SK-N-SH (cell line): Measurements from ENCODE around the gene PRTFDC1. TPM values are rescaled to one million over a fixed set of nuclear protein-coding genes. Genes with fewer than 3 reads are reported as not detected.

Source experiments
- CTCF ChIA-PET: fragments of 300-600, 350-600 bp; formaldehyde crosslinking; extraction: SDS; loops from one replicate; lab custom pipeline; 2021; lab: Yijun Ruan, JAX
- POLR2A ChIA-PET: fragments of 350-600 bp; sonication (Branson Sonifier 250); formaldehyde crosslinking; extraction: SDS; loops from one replicate; lab custom pipeline; 2020; ENCODE audit warnings: antibody characterized with exemption, inconsistent platforms; lab: Yijun Ruan, JAX
- DNase-seq: peaks from one replicate; pipeline ENCODE4 v3.0.0; 2012
- H2AFZ ChIP-seq: fragments of 200-600 bp; sonication (generic); 2 replicates; pipeline ENCODE4 v1.8.1; 2016; ENCODE audit warnings: antibody characterized with exemption, mild to moderate bottlenecking, low read depth
- H3F3A ChIP-seq: fragments of 200-600 bp; sonication (generic); replicated peaks from 2 replicates; pipeline ENCODE3; 2016; ENCODE audit warnings: antibody characterized with exemption, mild to moderate bottlenecking; ENCODE audit not compliant: insufficient read depth
- H3K27ac ChIP-seq, 2 experiments: fragments of 200-500 bp in 1 of 2; fragments of 200-600 bp in 1 of 2; sonication (Bioruptor generic) in 1 of 2; sonication (generic), shearing (Covaris generic) in 1 of 2; 2 replicates each; pipeline versions ENCODE4 v1.5.1 to v1.6.1; 2014 to 2016; ENCODE audit warnings: low read depth in 2 of 2, inconsistent platforms in 1 of 2, low read length in 1 of 2, mild to moderate bottlenecking in 1 of 2, mixed read lengths in 1 of 2
- H3K27me3 ChIP-seq: fragments of 200-600 bp; sonication (generic), shearing (Covaris generic); 2 replicates; pipeline ENCODE4 v1.6.1; 2016; ENCODE audit warnings: mixed run types; ENCODE audit not compliant: insufficient read depth
- H3K36me3 ChIP-seq, 2 experiments: fragments of 200-500 bp in 1 of 2; fragments of 200-600 bp in 1 of 2; sonication (Bioruptor generic) in 1 of 2; sonication (generic) in 1 of 2; replicated peaks in 1 of 2; 2 replicates each; pipeline versions ENCODE3 to v1.5.1; 2014 to 2016; ENCODE audit warnings: low read length in 1 of 2, mild to moderate bottlenecking in 1 of 2; ENCODE audit not compliant: insufficient read depth in 2 of 2, control insufficient read depth in 1 of 2
- H3K4me1 ChIP-seq, 2 experiments: fragments of 200-500 bp in 1 of 2; fragments of 200-600 bp in 1 of 2; sonication (Bioruptor generic) in 1 of 2; sonication (generic), shearing (Covaris generic) in 1 of 2; 2 replicates each; pipeline versions ENCODE4 v1.5.1 to v1.6.1; 2014 to 2016; ENCODE audit warnings: low read depth in 1 of 2, low read length in 1 of 2, mixed run types in 1 of 2; ENCODE audit not compliant: insufficient read depth in 2 of 2, control insufficient read depth in 1 of 2
- H3K4me2 ChIP-seq: fragments of 200-600 bp; sonication (generic), shearing (Covaris generic); 2 replicates; pipeline ENCODE4 v1.6.1; 2017; ENCODE audit warnings: mixed run types
- H3K4me3 ChIP-seq, 2 experiments: fragments of 200-500 bp in 1 of 2; fragments of 200-600 bp in 1 of 2; sonication (Bioruptor generic) in 1 of 2; sonication (generic), shearing (Covaris generic) in 1 of 2; 2 replicates each; pipeline versions ENCODE4 v1.5.1 to v1.8.1; 2014 to 2016; ENCODE audit warnings: low read depth in 2 of 2, inconsistent platforms in 1 of 2, low read length in 1 of 2, mild to moderate bottlenecking in 1 of 2, mixed read lengths in 1 of 2, moderate library complexity in 1 of 2
- H3K79me2 ChIP-seq: fragments of 200-600 bp; sonication (generic); 2 replicates; pipeline ENCODE4 v1.8.1; 2017; ENCODE audit warnings: mild to moderate bottlenecking; ENCODE audit not compliant: insufficient read depth
- H3K9ac ChIP-seq: fragments of 200-600 bp; sonication (generic); 2 replicates; pipeline ENCODE4 v1.6.1; 2017; ENCODE audit warnings: mixed run types
- H3K9me2 ChIP-seq: fragments of 200-600 bp; sonication (generic); 2 replicates; pipeline ENCODE4 v1.6.1; 2017; ENCODE audit warnings: mixed run types
- H3K9me3 ChIP-seq: fragments of 200-600 bp; sonication (generic); 2 replicates; pipeline ENCODE4 v1.6.1; 2017; ENCODE audit warnings: mixed run types, mild to moderate bottlenecking, moderate library complexity
- H4K20me1 ChIP-seq: fragments of 200-600 bp; sonication (generic); 2 replicates; pipeline ENCODE4 v1.6.1; 2017; ENCODE audit warnings: mild to moderate bottlenecking, mixed run types; ENCODE audit not compliant: insufficient read depth
- FOXJ3 ChIP-seq: sonication (generic); formaldehyde crosslinking; IDR thresholded peaks from 2 replicates; pipeline ENCODE4 v1.5.1; 2020; ENCODE audit warnings: mild to moderate bottlenecking, missing genetic modification reagents
- IRF3 ChIP-seq: fragments of 150-350 bp; IDR thresholded peaks from 2 replicates; pipeline ENCODE4 v1.6.1; 2016; ENCODE audit warnings: mild to moderate bottlenecking, low read depth, low read length
- POLR2AphosphoS5 ChIP-seq: IDR thresholded peaks from 2 replicates; pipeline ENCODE4 v1.6.1; 2012; ENCODE audit warnings: low read depth, low read length
- REST ChIP-seq: IDR thresholded peaks from 2 replicates; pipeline ENCODE4 v1.6.1; 2012; ENCODE audit warnings: mild to moderate bottlenecking, low read depth, low read length, moderate library complexity
- RXRA ChIP-seq: IDR thresholded peaks from 2 replicates; pipeline ENCODE4 v1.4.0; 2012; ENCODE audit warnings: low read depth, mild to moderate bottlenecking, borderline replicate concordance
- SIN3A ChIP-seq: IDR thresholded peaks from 2 replicates; pipeline ENCODE4 v1.6.1; 2012; ENCODE audit warnings: low read depth, mild to moderate bottlenecking, low read length, moderate library complexity, borderline replicate concordance
- TAF1 ChIP-seq: IDR thresholded peaks from 2 replicates; pipeline ENCODE4 v1.6.1; 2012; ENCODE audit warnings: low read depth, mild to moderate bottlenecking, low read length, moderate library complexity, borderline replicate concordance
- USF1 ChIP-seq: IDR thresholded peaks from 2 replicates; pipeline ENCODE4 v1.4.0; 2012; ENCODE audit warnings: low read depth, borderline replicate concordance
- ZBTB33 ChIP-seq: IDR thresholded peaks from 2 replicates; pipeline ENCODE4 v1.4.0; 2012; ENCODE audit warnings: low read depth, borderline replicate concordance
- WGBS: methylation state at CpG from one replicate; pipeline ENCODE4 v1.1.6; 2017; ENCODE audit warnings: low lambda C conversion rate; 5-methylcytosine and 5-hydroxymethylcytosine counted together
- polyA plus RNA-seq, 3 experiments: library from polyadenylated mRNA; depleted of rRNA; stranded (reverse); fragments of >200 nt; gene quantifications; 2 replicates each; pipeline ENCODE4 v1.2.3, GENCODE V29; 2012

Gene PRTFDC1
- polyA plus RNA-seq, 1 of the 3 experiments (the other 2 are of a cell fraction): 6.6 TPM

GRCh38 chr10:24965051-24965450 is 12.6 kb upstream of the PRTFDC1 start (continued):
- no peak for TF ChIP-seq USF1
- TF ChIP-seq, all 33 proteins: peak for 0

GRCh38 chr10:24963521-24964041 is 11.2 kb upstream of the PRTFDC1 start:
- no peak overlapping the region for H3K4me2 ChIP-seq
- POLR2A ChIA-PET: no interaction called here
- CTCF ChIA-PET: interaction anchor here (0.6 to 1.9 kb wide), 3 partner anchors 12 to 321 kb away, joined by 3 to 6 read pairs (median 5); no protein-coding TSS in a partner anchor

More at GRCh38 chr10:24963521-24964041, 11.2 kb upstream of the PRTFDC1 start:
- Histone ChIP-seq H4K20me1 (no peaks in the 10 kb centered on the region), H3K79me2 (no peaks in the 10 kb centered on the region), H2AFZ (no peak overlapping the region), H3K9me3 (no peaks in the 10 kb centered on the region), H3K9me2 (no peaks in the 10 kb centered on the region), H3K27ac (no peak overlapping the region), H3F3A (peaks cover 3% of the 10 kb centered on the region), H3K9ac (no peak overlapping the region), H3K36me3 (no peaks in the 10 kb centered on the region), H3K27me3 (no peaks in the 10 kb centered on the region), H3K4me1 (peaks cover 4 to 17% of the 10 kb centered on the region in 2 experiments), H3K4me3 (no peak overlapping the region)
- DNase-seq: no peak
- 85% methylated on average over 5 of the region's 5 CpGs for WGBS
- TF ChIP-seq RXRA (no peak), POLR2AphosphoS5 (no peak), IRF3 (no peak), TAF1 (no peak), FOXJ3 (CRISPR knock-in tag) (no peak), REST (no peak), ZBTB33 (no peak), SIN3A (no peak)
